ENCODE data around the gene ACAA1. TPM values are rescaled to one million over a fixed set of nuclear protein-coding genes. Genes with fewer than 3 reads are reported as not detected.
A peak's percentile ranks its signal among the peaks of the same experiment; 100 is the strongest.
"Not testable (repeated sequence)": the region's sequence is repeated elsewhere in the genome, so short reads cannot be mapped to it uniquely, and the experiment has no call there.

Gene ACAA1
- polyA plus RNA-seq, 3 donors from 2014 or later, result 74.8 to 113 (median 82.8) TPM

DNA sequence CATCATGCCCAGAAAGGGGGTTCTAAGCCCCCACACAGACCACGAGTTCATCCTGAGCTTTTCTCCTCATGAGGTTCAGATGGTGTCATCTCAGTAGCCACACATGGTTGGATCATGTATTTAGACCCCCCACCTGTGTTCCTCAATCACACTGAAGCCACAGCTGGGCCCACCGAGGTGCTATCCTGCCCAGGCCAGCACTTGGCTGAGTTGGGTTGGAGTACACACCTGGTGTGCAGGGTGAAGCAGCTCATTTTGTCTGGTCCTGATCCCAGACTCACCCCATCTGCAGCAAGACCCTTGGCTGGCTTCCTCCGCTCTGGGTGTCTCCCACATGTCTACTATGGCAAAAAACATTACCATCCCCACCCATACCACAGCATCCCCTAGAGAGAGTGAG is 41.9 kb downstream of the ACAA1 start:
- H3K9me3 Mint-ChIP-seq, result no peaks in the 10 kb centered on the region
- no peaks in the 10 kb centered on the region for H3K27me3 Mint-ChIP-seq (ENCODE audit: low read depth in 3 of 3)
- no peaks in the 10 kb centered on the region for H3K4me1 Mint-ChIP-seq
- H3K27ac Mint-ChIP-seq, result no peak overlapping the region
- H3K36me3 Mint-ChIP-seq, result peaks cover 0 to 11% (median 3%) of the 10 kb centered on the region in 3 donors
- no peak for DNase-seq
- no peak overlapping the region for H3K4me3 Mint-ChIP-seq

DNA sequence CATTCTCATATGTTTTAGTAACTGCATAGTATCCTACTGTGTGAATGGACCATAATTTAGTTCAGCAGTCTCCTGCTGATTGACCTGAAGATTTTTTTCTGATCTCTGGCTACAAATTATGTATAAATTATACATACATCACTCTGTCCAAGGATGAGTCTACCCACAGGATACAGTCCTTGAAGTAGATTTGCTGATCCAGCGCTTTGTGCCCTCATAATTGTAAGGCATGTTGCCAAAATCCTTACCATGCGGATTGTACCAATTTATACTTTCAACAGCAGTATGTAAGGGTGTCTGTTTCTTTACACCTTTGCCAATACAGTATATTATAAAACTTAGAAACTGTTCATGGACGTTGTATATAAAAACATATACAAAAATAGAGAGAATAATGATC is 46.5 kb downstream of the ACAA1 start:
- no peaks in the 10 kb centered on the region for H3K4me1 Mint-ChIP-seq
- H3K27ac Mint-ChIP-seq, result no peak overlapping the region
- peaks cover 0 to 8% (median 2%) of the 10 kb centered on the region in 3 donors for H3K27me3 Mint-ChIP-seq (ENCODE audit: low read depth in 3 of 3)
- H3K4me3 Mint-ChIP-seq, result no peak overlapping the region
- DNase-seq, result no peak
- peaks cover 9 to 19% (median 14%) of the 10 kb centered on the region in 3 donors for H3K36me3 Mint-ChIP-seq
- H3K9me3 Mint-ChIP-seq, result peaks cover 0 to 1% (median 0%) of the 10 kb centered on the region in 6 donors

GRCh38 chr3:38089163-38089562 is 47.8 kb downstream of the ACAA1 start:
- Mint-ChIP-seq H3K27ac (no peak overlapping the region), H3K9me3 (peaks cover 0 to 8% (median 6%) of the 10 kb centered on the region in 6 donors), H3K27me3 (ENCODE audit: low read depth in 3 of 3) (peaks cover 7 to 21% (median 15%) of the 10 kb centered on the region in 3 donors), H3K4me3 (no peak overlapping the region), H3K36me3 (peaks cover 11 to 18% (median 12%) of the 10 kb centered on the region in 3 donors), H3K4me1 (peaks cover 0 to 2% of the 10 kb centered on the region in 2 donors)
- no peak for DNase-seq

DNA sequence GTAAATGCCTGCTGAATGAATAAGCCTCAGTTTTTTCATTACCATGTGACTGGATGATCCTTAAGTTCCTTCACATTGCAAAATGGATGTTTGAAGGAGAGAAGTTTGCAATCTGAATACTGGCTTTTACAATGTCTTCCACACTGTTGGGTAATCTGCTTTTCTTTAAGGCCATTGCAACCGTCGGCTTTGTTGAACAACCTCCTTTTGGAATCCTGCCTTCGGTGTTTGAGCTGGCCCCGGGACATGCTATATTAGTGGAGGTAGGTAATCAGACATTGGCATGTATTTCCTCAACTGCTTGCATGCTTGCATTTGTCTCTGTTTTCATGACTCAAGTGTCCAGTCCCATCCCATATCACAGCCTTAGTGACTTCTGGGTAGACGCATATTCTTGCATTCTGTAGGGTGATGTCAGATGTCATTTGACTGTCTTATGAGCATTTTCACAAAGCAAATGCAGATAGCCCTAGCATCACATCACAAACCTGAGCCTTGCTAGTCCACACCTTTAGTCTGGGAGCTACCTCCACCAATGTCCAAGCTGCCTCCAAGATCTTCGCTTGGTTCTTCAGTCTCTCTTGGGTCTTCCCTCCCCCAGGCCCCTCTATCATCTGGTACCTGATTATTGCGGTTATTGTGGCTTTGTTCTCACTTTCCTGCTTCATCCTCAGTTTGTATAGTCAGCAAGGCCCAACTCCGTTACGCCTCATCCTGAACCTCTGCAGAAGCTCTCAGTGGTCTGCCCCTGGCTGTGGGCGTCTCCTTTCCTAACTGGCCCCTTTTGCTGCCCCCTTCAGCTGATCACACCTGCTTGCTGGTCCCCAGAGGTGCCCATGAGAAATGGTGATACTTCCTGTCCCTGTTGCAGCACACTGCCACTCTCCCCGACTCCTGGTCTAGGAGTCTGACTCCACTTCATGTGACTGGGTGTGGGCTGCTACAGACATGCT is 48.5 kb downstream of the ACAA1 start:
- no peak for DNase-seq
- no peak overlapping the region for H3K27ac Mint-ChIP-seq
- peaks cover 0 to 13% (median 11%) of the 10 kb centered on the region in 6 donors for H3K9me3 Mint-ChIP-seq
- peaks cover 11 to 16% (median 15%) of the 10 kb centered on the region in 3 donors for H3K36me3 Mint-ChIP-seq
- H3K4me1 Mint-ChIP-seq, result peaks cover 0 to 2% of the 10 kb centered on the region in 2 donors
- H3K4me3 Mint-ChIP-seq, result no peak overlapping the region
- peaks cover 14 to 29% (median 21%) of the 10 kb centered on the region in 3 donors for H3K27me3 Mint-ChIP-seq (ENCODE audit: low read depth in 3 of 3)

DNA sequence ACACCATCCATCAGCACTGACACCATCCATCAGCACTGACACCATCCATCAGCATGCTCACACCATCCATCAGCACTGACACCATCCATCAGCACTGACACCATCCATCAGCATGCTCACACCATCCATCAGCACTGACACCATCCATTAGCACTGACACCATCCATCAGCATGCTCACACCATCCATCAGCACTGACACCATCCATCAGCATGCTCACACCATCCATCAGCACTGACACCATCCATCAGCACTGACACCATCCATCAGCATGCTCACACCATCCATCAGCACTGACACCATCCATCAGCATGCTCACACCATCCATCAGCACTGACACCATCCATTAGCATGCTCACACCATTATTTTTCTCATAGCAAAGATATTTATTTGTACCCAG is 49.6 kb downstream of the ACAA1 start:
- H3K4me1 Mint-ChIP-seq, H3K4me3 Mint-ChIP-seq, DNase-seq: not testable (repeated sequence)
- H3K27me3 Mint-ChIP-seq (ENCODE audit: low read depth in 3 of 3), result peaks cover 22 to 40% (median 24%) of the 10 kb centered on the region in 3 donors
- H3K27ac Mint-ChIP-seq, result peak overlapping the region in 1 of 6 donors; percentile 61
- peaks cover 11 to 15% (median 13%) of the 10 kb centered on the region in 3 donors for H3K36me3 Mint-ChIP-seq
- H3K9me3 Mint-ChIP-seq, result peaks cover 0 to 14% (median 12%) of the 10 kb centered on the region in 6 donors

- no peak for DNase-seq
- peak overlapping the region in 1 of 6 donors; percentile 11 for H3K27ac Mint-ChIP-seq
- peaks cover 23 to 40% (median 24%) of the 10 kb centered on the region in 3 donors for H3K27me3 Mint-ChIP-seq (ENCODE audit: low read depth in 3 of 3)
- H3K36me3 Mint-ChIP-seq, result peaks cover 9 to 15% (median 11%) of the 10 kb centered on the region in 3 donors
- no peak overlapping the region for H3K4me3 Mint-ChIP-seq
- peaks cover 0 to 2% of the 10 kb centered on the region in 2 donors for H3K4me1 Mint-ChIP-seq
- H3K9me3 Mint-ChIP-seq, result peaks cover 0 to 14% (median 12%) of the 10 kb centered on the region in 6 donors
Observed at GRCh38 chr3:38086496-38086895, 50.4 kb downstream of the ACAA1 start.

GRCh38 chr3:38085943-38086324 is 51.0 kb downstream of the ACAA1 start:
- peaks cover 0 to 14% (median 12%) of the 10 kb centered on the region in 6 donors for H3K9me3 Mint-ChIP-seq
- peaks cover 23 to 40% (median 24%) of the 10 kb centered on the region in 3 donors for H3K27me3 Mint-ChIP-seq (ENCODE audit: low read depth in 3 of 3)
- no peak overlapping the region for H3K4me3 Mint-ChIP-seq
- H3K4me1 Mint-ChIP-seq, result peaks cover 0 to 2% of the 10 kb centered on the region in 2 donors
- H3K27ac Mint-ChIP-seq, result peak overlapping the region in 2 of 6 donors; percentile 11 to 51
- H3K36me3 Mint-ChIP-seq, result peaks cover 9 to 15% (median 11%) of the 10 kb centered on the region in 3 donors
- DNase-seq, result no peak

DNA sequence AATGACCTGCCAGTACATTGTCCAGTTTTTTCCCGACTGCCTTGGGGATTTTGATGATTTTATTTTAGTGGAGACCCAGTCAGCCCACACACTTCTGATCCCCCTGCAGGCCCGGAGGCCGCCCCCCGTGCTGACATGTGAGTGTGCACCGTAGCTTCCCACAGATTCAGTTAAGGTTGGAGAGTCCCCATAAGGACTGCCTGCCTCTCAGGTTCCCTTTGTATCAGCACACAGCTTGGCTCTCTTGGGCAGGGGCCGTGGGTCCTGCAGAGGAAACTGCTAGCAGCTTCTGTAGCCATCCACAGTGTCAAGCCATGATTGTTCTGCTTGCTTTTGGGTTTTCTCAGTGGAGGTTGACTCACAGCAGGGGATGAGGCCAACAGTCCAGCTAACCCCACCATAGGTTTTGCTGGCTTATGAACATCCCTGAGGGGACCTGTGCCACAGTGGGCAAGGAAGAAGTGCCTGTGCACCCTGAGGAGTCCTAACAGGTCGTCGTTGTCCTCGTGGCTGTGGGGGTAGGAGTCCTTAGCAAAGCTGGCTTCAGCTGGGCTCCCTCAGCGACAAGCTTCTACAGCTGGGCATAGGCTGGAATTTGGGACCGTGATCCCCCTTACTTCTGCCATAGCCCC is 51.5 kb downstream of the ACAA1 start:
- Mint-ChIP-seq H3K4me3 (no peak overlapping the region), H3K36me3 (peaks cover 9 to 15% (median 11%) of the 10 kb centered on the region in 3 donors), H3K27me3 (ENCODE audit: low read depth in 3 of 3) (peaks cover 23 to 40% (median 24%) of the 10 kb centered on the region in 3 donors), H3K27ac (peak overlapping the region in 4 of 6 donors; percentile 22 to 93 (median 76)), H3K4me1 (peaks cover 0 to 2% of the 10 kb centered on the region in 2 donors), H3K9me3 (peaks cover 0 to 15% (median 12%) of the 10 kb centered on the region in 6 donors)
- DNase-seq, result peak; percentile 4 to 10 (median 7)

- Mint-ChIP-seq H3K27ac (peak overlapping the region; percentile 23 to 93 (median 81)), H3K9me3 (peaks cover 0 to 16% (median 12%) of the 10 kb centered on the region in 6 donors), H3K4me1 (peaks cover 0 to 2% of the 10 kb centered on the region in 2 donors), H3K27me3 (ENCODE audit: low read depth in 3 of 3) (peaks cover 23 to 45% (median 24%) of the 10 kb centered on the region in 3 donors), H3K4me3 (peak overlapping the region in 3 of 5 donors; percentile 11 to 73 (median 26)), H3K36me3 (peaks cover 9 to 15% (median 11%) of the 10 kb centered on the region in 3 donors)
- DNase-seq, result peak; percentile 25 to 46 (median 26)
Observed at GRCh38 chr3:38084334-38085310, 52.3 kb downstream of the ACAA1 start.

GRCh38 chr3:38083871-38084333 is 53.0 kb downstream of the ACAA1 start:
- H3K9me3 Mint-ChIP-seq, result peaks cover 0 to 16% (median 12%) of the 10 kb centered on the region in 6 donors
- DNase-seq, result peak in 2 of 3 donors; percentile 1 to 23
- H3K27me3 Mint-ChIP-seq (ENCODE audit: low read depth in 3 of 3), result peaks cover 23 to 45% (median 24%) of the 10 kb centered on the region in 3 donors
- H3K4me3 Mint-ChIP-seq, result peak overlapping the region in 2 of 5 donors; percentile 11 to 73
- peak overlapping the region; percentile 23 to 93 (median 81) for H3K27ac Mint-ChIP-seq
- peaks cover 0 to 2% of the 10 kb centered on the region in 2 donors for H3K4me1 Mint-ChIP-seq
- H3K36me3 Mint-ChIP-seq, result peaks cover 8 to 15% (median 9%) of the 10 kb centered on the region in 3 donors

DNA sequence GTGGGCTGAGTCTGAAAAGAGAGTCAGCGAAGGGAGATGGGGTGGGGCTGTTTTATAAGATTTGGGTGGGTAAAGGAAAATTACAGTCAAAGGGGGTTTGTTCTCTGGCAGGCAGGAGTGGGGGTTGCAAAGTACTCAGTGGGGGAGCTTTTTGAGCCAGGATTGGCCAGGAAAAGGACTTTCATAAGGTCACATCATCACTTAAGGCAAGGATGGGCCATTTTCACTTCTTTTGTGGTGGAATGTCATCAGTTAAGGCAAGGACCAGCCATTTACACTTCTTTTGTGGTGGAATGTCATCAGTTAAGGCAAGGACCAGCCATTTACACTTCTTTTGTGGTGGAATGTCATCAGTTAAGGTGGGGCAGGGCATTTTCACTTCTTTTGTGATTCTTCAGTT is 53.7 kb downstream of the ACAA1 start:
- DNase-seq, result peak in 1 of 3 donors; percentile 22
- H3K4me1 Mint-ChIP-seq, H3K4me3 Mint-ChIP-seq, H3K36me3 Mint-ChIP-seq: not testable (repeated sequence)
- H3K27me3 Mint-ChIP-seq (ENCODE audit: low read depth in 3 of 3), result peaks cover 24 to 44% (median 25%) of the 10 kb centered on the region in 3 donors
- H3K9me3 Mint-ChIP-seq, result peaks cover 0 to 16% (median 12%) of the 10 kb centered on the region in 6 donors
- peak overlapping the region in 3 of 6 donors; percentile 26 to 93 (median 36) for H3K27ac Mint-ChIP-seq

- H3K36me3 Mint-ChIP-seq, H3K4me3 Mint-ChIP-seq, H3K4me1 Mint-ChIP-seq, DNase-seq, H3K27ac Mint-ChIP-seq: not testable (repeated sequence)
- Mint-ChIP-seq H3K9me3 (peaks cover 0 to 16% (median 11%) of the 10 kb centered on the region in 6 donors), H3K27me3 (ENCODE audit: low read depth in 3 of 3) (peaks cover 24 to 42% (median 25%) of the 10 kb centered on the region in 3 donors)
Observed at GRCh38 chr3:38082296-38082695, 54.6 kb downstream of the ACAA1 start.
